Measurements from ENCODE around the gene LRCOL1. TPM values are rescaled to one million over a fixed set of nuclear protein-coding genes. Genes with fewer than 3 reads are reported as not detected.

The LRCOL1 gene
- total RNA-seq, 2 experiments from 2014 or later = not detected

DNA sequence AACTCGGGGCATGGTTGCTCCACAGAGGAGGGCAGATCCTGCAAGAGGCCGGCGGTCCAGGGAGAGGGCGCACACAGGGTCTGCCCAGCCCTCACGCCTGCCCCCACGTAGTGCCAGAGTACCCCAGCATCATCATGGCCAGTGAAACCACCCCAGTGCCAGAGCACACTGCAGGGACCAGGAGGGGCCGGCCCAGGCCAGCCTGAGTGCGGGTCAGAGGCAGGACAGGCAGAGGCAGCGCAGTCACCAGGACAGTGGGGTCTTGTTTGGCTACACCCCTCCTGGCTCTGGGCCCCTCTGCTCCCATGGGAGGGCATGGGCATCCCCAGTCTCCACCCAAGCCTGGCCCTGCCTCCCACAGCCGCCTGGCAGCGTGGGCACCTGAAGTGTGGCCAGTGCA, 34.7 kb downstream of the LRCOL1 start:
- no peak for DNase-seq
- peaks cover 10% of the 10 kb centered on the region for H3K36me3 Mint-ChIP-seq (ENCODE audit: low read depth)
- H3K9me3 Mint-ChIP-seq (ENCODE audit: low read depth) = no peaks in the 10 kb centered on the region
- CTCF ChIA-PET = no interaction called here
- no peak overlapping the region for H3K4me3 Mint-ChIP-seq
- H3K27ac Mint-ChIP-seq = no peak overlapping the region
- no peaks in the 10 kb centered on the region for H3K4me1 Mint-ChIP-seq
- intact Hi-C loops (cut with DNase I, micrococcal nuclease) = no loop called here
- no peaks in the 10 kb centered on the region for H3K27me3 Mint-ChIP-seq
- no peak for ATAC-seq
- POLR2A ChIA-PET = no interaction called here

DNA sequence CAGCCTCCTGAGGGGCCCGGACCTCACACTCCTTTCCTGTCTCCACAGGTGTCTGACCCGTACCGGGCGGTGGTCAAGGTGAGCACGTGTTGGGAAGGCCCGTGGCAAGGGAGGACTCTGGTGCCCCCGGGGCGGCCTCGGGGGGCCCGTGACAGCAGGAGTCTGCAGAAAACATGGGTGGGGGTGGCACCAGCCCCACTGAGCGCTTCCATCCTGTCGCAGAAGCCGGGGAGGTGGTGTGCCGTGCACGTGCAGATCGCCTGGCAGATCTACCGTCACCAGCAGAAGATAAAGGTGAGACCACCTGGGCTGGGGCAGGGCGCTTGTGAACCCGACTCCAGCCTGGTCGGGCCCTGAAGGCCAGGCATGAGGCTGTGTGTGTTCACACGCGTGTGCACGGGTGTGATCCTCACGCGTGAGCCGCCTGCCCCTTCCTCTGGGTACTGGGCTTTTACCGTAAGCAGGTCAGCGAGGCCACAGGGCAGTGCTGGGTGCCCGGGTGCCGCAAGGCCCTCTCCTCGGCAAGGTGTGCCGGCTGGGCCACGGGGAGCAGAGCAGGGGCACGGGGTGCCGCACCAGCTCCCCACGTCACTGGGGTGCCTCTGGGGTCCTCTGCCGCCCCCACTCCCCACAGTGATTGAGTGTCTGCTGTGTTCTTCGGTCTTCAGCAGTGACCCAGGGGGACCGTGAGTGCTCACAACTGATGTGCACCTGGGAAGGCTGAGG, 35.9 kb downstream of the LRCOL1 start:
- POLR2A ChIA-PET = no interaction called here
- H3K4me1 Mint-ChIP-seq = no peaks in the 10 kb centered on the region
- H3K36me3 Mint-ChIP-seq (ENCODE audit: low read depth) = peaks cover 7% of the 10 kb centered on the region

DNA sequence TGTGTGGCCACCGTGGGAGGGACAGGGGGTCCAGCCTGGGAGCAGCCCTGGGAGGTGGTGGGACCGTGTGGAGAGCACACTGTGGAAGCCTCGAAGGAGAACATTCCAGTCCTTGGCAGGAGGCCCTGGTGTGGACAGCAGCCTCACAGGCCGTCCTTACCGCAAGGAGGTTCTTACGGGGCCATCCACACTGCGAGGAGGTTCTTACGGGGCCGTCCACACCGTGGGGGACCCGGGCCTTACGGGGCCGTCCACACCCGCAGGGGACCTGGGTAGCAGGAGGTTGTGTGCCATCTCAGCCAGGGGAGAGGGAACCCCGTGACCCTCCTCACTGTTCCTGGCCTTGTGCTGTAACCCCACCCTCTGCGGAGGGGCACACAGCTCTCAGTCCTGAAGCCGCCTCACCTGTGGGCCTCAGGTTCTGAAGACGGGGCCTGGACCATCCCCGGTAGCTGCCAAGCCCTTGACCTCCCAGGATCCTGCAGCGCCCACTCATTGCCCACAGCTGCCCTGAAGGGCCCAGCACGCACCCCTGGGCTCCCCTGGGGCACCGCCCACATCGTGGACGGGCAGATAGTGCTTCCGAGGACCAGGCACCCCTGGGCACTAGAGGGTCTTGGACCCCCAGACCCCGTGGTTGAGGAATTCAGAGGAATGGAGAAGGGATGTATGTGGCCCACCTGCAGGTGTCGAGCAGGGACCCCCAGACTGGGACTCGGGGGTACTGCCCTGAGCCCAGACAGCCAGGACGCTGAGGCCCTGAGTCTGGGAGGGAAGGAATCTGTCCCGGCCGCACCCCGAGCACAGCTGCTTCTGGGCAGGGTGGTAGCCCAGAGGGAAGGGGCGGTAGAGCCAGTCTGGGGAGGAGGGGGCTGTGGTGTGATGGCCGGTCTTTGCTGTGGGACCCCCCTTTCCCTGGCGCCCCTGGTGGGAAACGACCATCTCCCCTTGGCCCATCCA, 37.3 kb downstream of the LRCOL1 start:
- Mint-ChIP-seq H3K36me3 (ENCODE audit: low read depth) (peaks cover 3% of the 10 kb centered on the region), H3K27ac (no peak overlapping the region), H3K4me1 (no peaks in the 10 kb centered on the region), H3K9me3 (ENCODE audit: low read depth) (no peaks in the 10 kb centered on the region), H3K27me3 (no peaks in the 10 kb centered on the region), H3K4me3 (no peak overlapping the region)
- ATAC-seq = no peak
- DNase-seq = no peak
- POLR2A ChIA-PET = no interaction called here
- intact Hi-C loops (cut with DNase I, micrococcal nuclease) = no loop called here
- CTCF ChIA-PET = no interaction called here

More for the DNA sequence above, 35.9 kb downstream of the LRCOL1 start:
- H3K9me3 Mint-ChIP-seq (ENCODE audit: low read depth) = no peaks in the 10 kb centered on the region
- CTCF ChIA-PET = no interaction called here
- no peaks in the 10 kb centered on the region for H3K27me3 Mint-ChIP-seq
- ATAC-seq (no peak), DNase-seq (no peak)
- intact Hi-C loops (cut with DNase I, micrococcal nuclease) = no loop called here
- no peak overlapping the region for H3K4me3 Mint-ChIP-seq
- no peak overlapping the region for H3K27ac Mint-ChIP-seq

DNA sequence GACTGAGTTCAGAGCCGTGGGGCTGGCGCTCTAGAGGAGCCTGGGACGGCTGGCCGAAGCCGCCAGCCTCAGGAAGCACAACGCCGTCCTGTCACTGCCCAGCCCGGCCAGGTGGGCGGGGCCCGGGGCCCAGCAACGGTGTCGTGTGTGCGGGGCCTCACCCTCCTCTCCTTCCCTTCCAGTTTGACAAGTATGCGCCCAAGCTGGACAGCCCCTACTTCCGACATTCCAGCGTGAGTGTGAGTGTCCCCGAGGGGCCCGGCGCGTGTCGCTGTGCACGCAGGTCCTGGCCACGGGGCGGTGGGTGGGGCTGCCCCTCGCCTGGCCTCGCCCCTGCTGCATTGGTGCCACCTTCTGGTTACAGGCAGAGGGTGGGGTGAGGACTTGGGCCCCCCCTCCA, 38.3 kb downstream of the LRCOL1 start:
- intact Hi-C loops (cut with DNase I, micrococcal nuclease) = no loop called here
- Mint-ChIP-seq H3K36me3 (ENCODE audit: low read depth) (no peaks in the 10 kb centered on the region), H3K9me3 (ENCODE audit: low read depth) (no peaks in the 10 kb centered on the region), H3K4me3 (no peak overlapping the region), H3K4me1 (no peaks in the 10 kb centered on the region), H3K27me3 (no peaks in the 10 kb centered on the region), H3K27ac (no peak overlapping the region)
- ChIA-PET POLR2A (no interaction called here), CTCF (no interaction called here)
- no peak for DNase-seq
- no peak for ATAC-seq

GRCh38 chr12:132571598-132571997, 38.8 kb downstream of the LRCOL1 start:
- no peaks in the 10 kb centered on the region for H3K27me3 Mint-ChIP-seq
- POLR2A ChIA-PET = no interaction called here
- DNase-seq (no peak), ATAC-seq (no peak)
- no peak overlapping the region for H3K27ac Mint-ChIP-seq
- no peak overlapping the region for H3K4me3 Mint-ChIP-seq
- intact Hi-C loops (cut with DNase I, micrococcal nuclease) = no loop called here
- CTCF ChIA-PET = no interaction called here
- no peaks in the 10 kb centered on the region for H3K36me3 Mint-ChIP-seq (ENCODE audit: low read depth)
- H3K9me3 Mint-ChIP-seq (ENCODE audit: low read depth) = no peaks in the 10 kb centered on the region
- no peaks in the 10 kb centered on the region for H3K4me1 Mint-ChIP-seq

DNA sequence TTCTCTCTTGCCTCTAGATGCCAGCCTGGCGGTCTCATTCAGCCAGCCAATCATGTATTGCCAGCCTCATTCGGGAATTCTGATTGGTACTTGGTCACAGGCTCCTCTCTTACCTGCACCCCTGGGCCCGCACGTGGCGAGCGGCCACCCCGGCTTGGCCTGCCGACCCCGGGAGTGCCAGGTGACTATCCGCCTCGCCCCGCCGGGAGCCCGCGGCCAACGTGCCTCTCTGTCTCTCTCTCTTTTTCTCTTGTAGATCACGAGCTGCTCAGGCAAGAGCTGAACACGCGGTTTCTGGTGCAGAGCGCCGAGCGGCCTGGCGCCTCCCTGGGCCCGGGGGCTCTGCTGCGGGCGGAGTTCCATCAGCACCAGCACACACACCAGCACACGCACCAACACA, 39.3 kb downstream of the LRCOL1 start:
- H3K9me3 Mint-ChIP-seq (ENCODE audit: low read depth) = no peaks in the 10 kb centered on the region
- intact Hi-C loops (cut with DNase I, micrococcal nuclease) = no loop called here
- H3K27ac Mint-ChIP-seq = no peak overlapping the region
- H3K27me3 Mint-ChIP-seq = no peaks in the 10 kb centered on the region
- no peak for ATAC-seq
- ChIA-PET POLR2A (no interaction called here), CTCF (no interaction called here)
- H3K36me3 Mint-ChIP-seq (ENCODE audit: low read depth) = no peaks in the 10 kb centered on the region
- H3K4me1 Mint-ChIP-seq = no peaks in the 10 kb centered on the region
- H3K4me3 Mint-ChIP-seq = no peak overlapping the region
- DNase-seq = no peak

DNA sequence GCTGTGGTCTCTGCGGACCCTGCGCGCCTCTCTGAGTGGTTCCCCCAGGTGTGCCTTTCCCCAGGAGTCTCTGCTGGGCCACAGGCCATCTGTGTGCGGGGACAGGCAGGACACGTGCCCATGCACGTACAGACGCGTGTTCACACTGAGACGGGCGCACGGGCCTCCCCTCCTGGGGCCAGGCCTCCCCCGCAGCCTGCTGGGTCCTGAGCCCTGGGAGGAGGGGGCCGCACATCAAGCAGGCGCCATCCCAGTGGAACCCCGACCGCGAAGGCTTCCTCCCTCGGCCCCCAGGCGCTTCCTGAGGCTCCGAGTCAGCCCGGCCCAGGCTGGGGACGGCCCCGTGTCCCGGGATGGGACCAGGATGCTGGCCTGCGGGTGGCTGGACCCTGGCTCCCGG, 39.7 kb downstream of the LRCOL1 start:
- DNase-seq (no peak), ATAC-seq (no peak)
- H3K27me3 Mint-ChIP-seq = no peaks in the 10 kb centered on the region
- ChIA-PET POLR2A (no interaction called here), CTCF (no interaction called here)
- H3K4me1 Mint-ChIP-seq = no peaks in the 10 kb centered on the region
- H3K9me3 Mint-ChIP-seq (ENCODE audit: low read depth) = no peaks in the 10 kb centered on the region
- intact Hi-C loops (cut with DNase I, micrococcal nuclease) = no loop called here
- no peak overlapping the region for H3K27ac Mint-ChIP-seq
- H3K4me3 Mint-ChIP-seq = no peak overlapping the region
- no peaks in the 10 kb centered on the region for H3K36me3 Mint-ChIP-seq (ENCODE audit: low read depth)

- H3K36me3 Mint-ChIP-seq (ENCODE audit: low read depth) = no peaks in the 10 kb centered on the region
- H3K4me3 Mint-ChIP-seq = no peak overlapping the region
- POLR2A ChIA-PET = no interaction called here
- intact Hi-C loops (cut with DNase I, micrococcal nuclease) = no loop called here
- no peaks in the 10 kb centered on the region for H3K9me3 Mint-ChIP-seq (ENCODE audit: low read depth)
- H3K27me3 Mint-ChIP-seq = no peaks in the 10 kb centered on the region
- DNase-seq = no peak
- no peak overlapping the region for H3K27ac Mint-ChIP-seq
- CTCF ChIA-PET = interaction anchor here (0.5 kb wide), 1 partner anchor 154 kb away, joined by 3 read pairs; no protein-coding TSS in a partner anchor
- H3K4me1 Mint-ChIP-seq = no peaks in the 10 kb centered on the region
- ATAC-seq = no peak
Measured at GRCh38 chr12:132569856-132570480, 40.4 kb downstream of the LRCOL1 start.

GRCh38 chr12:132568826-132569480, 41.4 kb downstream of the LRCOL1 start:
- intact Hi-C loops (cut with DNase I, micrococcal nuclease) = no loop called here

GRCh38 chr12:132568301-132568700, 42.1 kb downstream of the LRCOL1 start:
- Mint-ChIP-seq H3K36me3 (ENCODE audit: low read depth) (peaks cover 2% of the 10 kb centered on the region), H3K27me3 (no peaks in the 10 kb centered on the region), H3K4me3 (no peak overlapping the region), H3K4me1 (no peaks in the 10 kb centered on the region), H3K27ac (no peak overlapping the region), H3K9me3 (ENCODE audit: low read depth) (no peaks in the 10 kb centered on the region)
- DNase-seq (no peak), ATAC-seq (no peak)
- intact Hi-C loops (cut with DNase I, micrococcal nuclease) = no loop called here
- CTCF ChIA-PET = no interaction called here
- POLR2A ChIA-PET = no interaction called here

More at GRCh38 chr12:132568826-132569480, 41.4 kb downstream of the LRCOL1 start:
- H3K36me3 Mint-ChIP-seq (ENCODE audit: low read depth) = no peaks in the 10 kb centered on the region
- no peak for ATAC-seq
- ChIA-PET POLR2A (no interaction called here), CTCF (interaction anchor here (0.5 kb wide), 1 partner anchor 153 kb away, joined by 3 read pairs; no protein-coding TSS in a partner anchor)
- no peaks in the 10 kb centered on the region for H3K9me3 Mint-ChIP-seq (ENCODE audit: low read depth)
- no peak overlapping the region for H3K4me3 Mint-ChIP-seq
- no peaks in the 10 kb centered on the region for H3K4me1 Mint-ChIP-seq
- H3K27ac Mint-ChIP-seq = no peak overlapping the region
- H3K27me3 Mint-ChIP-seq = no peaks in the 10 kb centered on the region
- no peak for DNase-seq

DNA sequence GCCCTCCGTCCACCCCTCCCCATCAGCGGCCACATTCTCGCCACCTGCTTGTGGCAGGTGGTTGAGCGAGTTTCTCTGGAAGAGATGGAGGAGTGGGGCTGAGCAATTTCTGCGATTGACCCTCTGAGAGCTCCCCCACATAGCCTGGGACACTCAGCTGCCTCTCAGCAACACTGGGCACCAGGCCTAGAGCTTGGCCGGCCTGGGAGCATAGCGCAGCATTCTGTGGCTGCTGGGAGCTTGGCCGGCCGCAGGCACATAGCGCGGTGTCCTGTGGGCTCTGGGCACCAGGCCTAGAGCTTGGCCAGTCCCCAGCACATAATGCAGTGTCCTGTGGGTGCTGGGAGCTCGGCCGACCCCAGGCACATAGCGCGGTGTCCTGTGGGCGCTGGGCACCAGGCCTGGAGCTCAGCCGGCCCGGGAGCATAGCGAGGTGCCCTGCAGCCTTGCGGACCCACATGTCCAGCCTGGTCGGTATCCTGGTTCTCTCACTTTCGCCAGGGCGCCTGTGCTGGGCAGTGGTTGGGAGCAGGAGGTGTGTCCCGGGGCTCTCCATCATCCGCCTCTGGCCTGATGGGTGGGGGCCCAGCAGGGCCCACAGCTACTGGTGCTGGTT, 43.8 kb downstream of the LRCOL1 start:
- H3K27ac Mint-ChIP-seq = no peak overlapping the region
- intact Hi-C loops (cut with DNase I, micrococcal nuclease) = no loop called here
- H3K36me3 Mint-ChIP-seq (ENCODE audit: low read depth) = peaks cover 2% of the 10 kb centered on the region
- H3K27me3 Mint-ChIP-seq = no peaks in the 10 kb centered on the region
- no peak overlapping the region for H3K4me3 Mint-ChIP-seq
- no peaks in the 10 kb centered on the region for H3K9me3 Mint-ChIP-seq (ENCODE audit: low read depth)
- ATAC-seq = no peak
- DNase-seq = no peak
- ChIA-PET CTCF (no interaction called here), POLR2A (interaction anchor here (0.6 kb wide), 1 partner anchor 43 kb away, joined by 3 read pairs; no protein-coding TSS in a partner anchor)
- H3K4me1 Mint-ChIP-seq = no peaks in the 10 kb centered on the region
